Astrocyte of the cerebellum (primary cell): ENCODE measurements around the gene C1orf105.

Experiments
- DNase-seq: peaks from one replicate; pipeline ENCODE4 v3.0.0-alpha.2; 2011; ENCODE audit warnings: low read depth
- H3K4me3 ChIP-seq: 2 replicates; pipeline ENCODE4 v1.5.1; 2011; ENCODE audit warnings: mild to moderate bottlenecking, low read depth, low read length, moderate library complexity
- CTCF ChIP-seq: IDR thresholded peaks from 2 replicates; pipeline ENCODE4 v1.5.1; 2012; ENCODE audit warnings: low read length, low read depth, moderate library complexity, mild to moderate bottlenecking; ENCODE audit errors: missing control alignments
- in situ Hi-C: cut with HindIII; loops from 2 replicates; pipeline ENCODE4 v1.10.0; 2017; ENCODE audit warnings: low sequenced_read_pairs

The C1orf105 gene

GRCh38 chr1:172483448-172483847 lies 63.0 kb downstream of the C1orf105 start:
- in situ Hi-C loops, result no loop called here
- TF ChIP-seq CTCF, result no peak
- H3K4me3 ChIP-seq, result no peak overlapping the region
- DNase-seq, result no peak

- no peak for TF ChIP-seq CTCF
- H3K4me3 ChIP-seq, result no peak overlapping the region
- no peak for DNase-seq
- in situ Hi-C loops, result no loop called here
Measured at GRCh38 chr1:172484252-172484651, 63.8 kb downstream of the C1orf105 start.

GRCh38 chr1:172485626-172486025 lies 65.1 kb downstream of the C1orf105 start:
- DNase-seq, result no peak
- TF ChIP-seq CTCF, result no peak
- in situ Hi-C loops, result no loop called here
- no peak overlapping the region for H3K4me3 ChIP-seq

DNA sequence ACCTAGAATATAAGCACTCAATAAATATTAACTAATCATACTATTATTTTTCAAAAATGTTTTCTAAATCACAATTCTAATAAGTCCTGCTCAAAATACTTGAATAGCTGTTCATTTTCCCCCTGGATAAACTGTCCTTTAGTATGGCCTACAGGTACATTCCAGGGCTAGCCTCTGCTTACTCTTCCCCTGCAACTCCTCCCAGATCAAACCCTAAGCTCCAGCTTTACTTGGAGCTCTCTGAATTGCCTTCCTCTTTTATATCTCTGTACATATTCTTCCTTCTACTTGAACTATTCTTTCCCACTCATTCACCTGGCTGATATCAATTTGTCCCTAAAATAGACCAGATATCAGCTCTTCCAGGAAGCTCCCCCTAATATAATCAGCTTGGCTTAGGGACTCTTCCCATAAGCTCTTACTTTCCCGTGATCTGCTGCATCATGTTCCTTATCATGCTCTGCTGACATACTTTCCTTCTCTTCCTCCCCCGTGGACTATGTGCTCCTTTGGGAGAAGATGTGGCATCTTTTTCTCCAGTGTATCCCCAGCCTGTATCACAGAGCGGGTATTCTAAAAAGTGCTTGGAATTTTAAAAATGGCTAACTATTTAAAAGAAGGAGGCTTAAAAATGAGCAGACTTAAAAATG lies 66.4 kb downstream of the C1orf105 start:
- in situ Hi-C loops, result no loop called here
- no peak overlapping the region for H3K4me3 ChIP-seq
- TF ChIP-seq CTCF, result no peak
- DNase-seq, result no peak

DNA sequence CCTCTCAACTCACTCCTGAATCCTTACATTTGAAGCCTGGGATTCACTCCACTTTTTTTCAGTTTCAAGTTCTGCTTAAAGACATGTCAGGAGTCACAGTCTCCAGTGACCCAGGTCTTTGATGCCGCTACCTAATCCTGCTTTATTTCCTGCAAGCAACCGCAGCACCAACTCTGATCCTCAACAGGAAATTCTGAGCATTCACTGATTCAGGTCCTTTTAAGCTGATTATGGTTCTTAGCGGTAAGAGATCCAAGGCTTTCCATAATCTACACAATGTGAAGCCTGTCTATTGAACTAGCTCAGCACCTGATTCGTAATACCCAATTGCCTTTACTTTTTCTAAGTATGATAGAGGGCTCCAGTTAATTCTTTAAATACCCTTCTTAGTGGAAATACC lies 67.1 kb downstream of the C1orf105 start:
- no peak overlapping the region for H3K4me3 ChIP-seq
- DNase-seq, result no peak
- no peak for TF ChIP-seq CTCF
- in situ Hi-C loops, result no loop called here

- no peak for DNase-seq
- in situ Hi-C loops, result no loop called here
- no peak for TF ChIP-seq CTCF
- no peak overlapping the region for H3K4me3 ChIP-seq
Measured at GRCh38 chr1:172488393-172488792, 67.9 kb downstream of the C1orf105 start.
